Posterior cingulate gyrus (tissue), 11 donors: ENCODE data around the gene ZFYVE21.
A peak's percentile ranks its signal among the peaks of the same experiment; 100 is the strongest.

Source experiments
- DNase-seq, 10 donors: peaks; one replicate each; pipeline versions ENCODE4 v3.0.0 to v3.0.0-alpha.2; 2020 to 2021; ENCODE audit warnings: mixed read lengths in 3 of 10
- intact Hi-C: fragments of 100-400 bp; cut with DNase I; formaldehyde crosslinking; loops from one replicate; pipeline ENCODE4 v1.15.1; 2023

ZFYVE21 gene

DNA sequence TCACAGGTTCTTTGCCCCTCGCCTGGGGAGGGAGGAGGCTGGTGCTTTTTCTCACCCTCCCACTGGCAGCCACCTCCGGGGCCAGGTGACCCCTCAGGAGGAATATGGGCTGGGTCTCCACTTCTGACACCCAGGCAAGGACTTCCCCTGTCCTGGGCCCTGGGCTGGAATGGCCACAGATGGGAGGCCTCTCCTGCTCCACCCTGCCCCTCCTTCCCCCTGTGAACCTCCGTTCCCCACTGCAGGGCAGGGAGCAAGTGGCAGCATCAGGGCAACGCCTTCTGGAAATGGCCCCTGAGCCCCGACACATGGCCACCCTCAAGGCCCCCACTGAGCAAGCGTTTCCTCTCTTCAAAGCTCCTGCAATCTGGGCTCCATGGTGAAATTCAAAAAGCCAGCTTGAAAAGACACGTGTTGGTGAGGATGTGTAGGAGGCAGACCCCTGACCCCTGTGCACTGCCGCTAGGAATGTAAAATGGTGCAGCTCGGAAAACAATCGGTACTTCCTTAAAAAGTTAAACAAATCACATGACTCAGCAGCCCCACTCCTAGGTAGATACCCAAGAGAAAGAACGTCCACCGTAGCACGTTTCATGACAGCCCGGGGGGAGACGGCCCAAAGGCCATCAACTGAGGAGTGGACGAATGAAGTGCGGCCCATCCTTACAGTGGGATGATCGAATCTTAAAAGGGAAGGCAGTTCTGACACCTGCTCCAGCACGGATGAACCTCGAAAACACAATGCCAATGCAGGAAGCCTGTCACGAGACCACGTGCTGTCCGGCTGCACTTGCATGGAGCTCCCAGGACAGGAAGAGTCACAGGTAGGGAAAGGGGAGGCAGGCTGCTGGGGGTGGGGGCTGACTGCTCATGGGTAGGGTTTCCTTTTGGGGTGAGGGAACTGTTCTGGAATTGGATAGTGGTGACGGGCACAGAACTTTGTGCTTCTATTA, 11.9 kb upstream of the ZFYVE21 start:
- peak in 1 of 10 donors; percentile 40 for DNase-seq
- intact Hi-C loops, result no loop called here

DNA sequence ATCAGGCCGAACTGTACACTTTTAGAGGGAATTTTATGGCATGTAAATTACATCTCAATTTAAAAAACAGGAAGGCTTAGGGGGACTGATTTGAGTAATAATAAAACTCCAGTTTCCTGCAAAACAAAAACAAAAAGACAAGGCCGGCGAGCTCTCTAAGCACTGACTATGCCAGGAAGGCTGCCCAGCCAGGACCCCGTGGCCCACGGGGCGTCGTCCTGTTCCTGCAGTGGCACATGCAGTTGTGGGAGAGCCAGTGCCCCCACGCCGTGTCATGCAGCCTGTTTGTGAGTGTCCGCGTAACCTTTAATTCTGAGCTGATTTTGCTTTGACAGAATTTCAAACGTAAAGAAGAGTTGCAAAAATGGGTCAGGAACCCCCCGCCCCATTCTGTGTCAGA, 10.9 kb upstream of the ZFYVE21 start:
- no peak for DNase-seq
- intact Hi-C loops, result no loop called here

DNA sequence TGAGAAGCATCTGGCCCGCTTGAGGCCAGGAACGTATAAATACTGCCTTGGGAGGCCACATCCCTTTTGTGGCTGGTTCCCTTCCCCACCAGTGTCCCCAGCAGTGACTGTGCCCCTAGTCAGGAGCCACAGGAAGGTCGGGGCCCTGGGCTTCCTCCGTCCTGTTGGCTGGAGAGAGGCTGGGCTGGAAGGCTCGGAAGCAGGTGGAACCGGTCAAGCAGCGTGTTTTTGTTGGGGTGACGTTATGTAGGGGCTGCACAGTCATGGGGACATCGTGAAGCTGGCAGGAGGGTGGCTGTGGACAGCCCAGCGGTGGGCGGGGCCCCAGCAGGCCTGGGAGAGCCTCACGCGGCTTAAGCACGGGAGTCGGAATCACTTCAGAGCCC, 10.5 kb upstream of the ZFYVE21 start:
- intact Hi-C loops, result no loop called here
- peak in 1 of 10 donors; percentile 73 for DNase-seq

DNA sequence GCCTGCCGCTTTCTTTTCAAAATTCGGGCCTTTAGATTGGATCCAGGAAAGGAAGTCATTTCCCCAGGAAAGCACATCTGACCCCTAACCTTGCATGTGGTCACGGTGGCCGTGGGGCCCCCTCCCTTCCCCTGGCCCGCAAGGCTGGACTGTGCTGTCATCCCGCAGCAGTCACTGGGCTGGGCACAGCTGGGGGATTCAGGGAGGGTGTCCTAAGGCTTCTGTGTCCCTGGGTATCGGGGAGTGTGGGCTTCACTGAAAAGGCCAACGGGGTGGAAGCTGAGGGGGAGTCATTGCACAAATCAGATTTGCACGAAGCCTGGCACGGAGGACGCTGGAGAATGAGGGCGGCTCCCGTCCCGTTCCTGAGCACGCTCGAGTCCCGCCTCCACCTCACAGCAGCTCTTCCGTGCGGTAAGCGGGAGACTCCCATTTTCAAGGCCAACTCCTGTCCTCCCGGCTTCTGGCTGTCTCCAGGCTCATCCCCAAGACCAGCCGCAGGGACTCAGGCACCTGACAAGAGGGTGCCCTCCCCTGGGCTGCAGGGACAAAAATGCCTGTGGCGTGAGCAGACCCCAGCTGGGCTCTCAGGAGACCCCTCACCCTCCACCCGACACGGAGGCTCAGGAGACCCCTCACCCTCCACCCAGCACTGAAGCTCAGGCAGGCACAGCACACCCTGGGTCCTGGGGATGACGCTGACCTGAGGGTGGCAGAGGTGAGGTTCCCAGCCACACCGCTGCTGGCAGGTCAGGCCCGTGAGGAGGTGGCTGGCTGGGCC, 9.9 kb upstream of the ZFYVE21 start:
- intact Hi-C loops, result no loop called here
- peak in 1 of 10 donors; percentile 71 for DNase-seq

DNA sequence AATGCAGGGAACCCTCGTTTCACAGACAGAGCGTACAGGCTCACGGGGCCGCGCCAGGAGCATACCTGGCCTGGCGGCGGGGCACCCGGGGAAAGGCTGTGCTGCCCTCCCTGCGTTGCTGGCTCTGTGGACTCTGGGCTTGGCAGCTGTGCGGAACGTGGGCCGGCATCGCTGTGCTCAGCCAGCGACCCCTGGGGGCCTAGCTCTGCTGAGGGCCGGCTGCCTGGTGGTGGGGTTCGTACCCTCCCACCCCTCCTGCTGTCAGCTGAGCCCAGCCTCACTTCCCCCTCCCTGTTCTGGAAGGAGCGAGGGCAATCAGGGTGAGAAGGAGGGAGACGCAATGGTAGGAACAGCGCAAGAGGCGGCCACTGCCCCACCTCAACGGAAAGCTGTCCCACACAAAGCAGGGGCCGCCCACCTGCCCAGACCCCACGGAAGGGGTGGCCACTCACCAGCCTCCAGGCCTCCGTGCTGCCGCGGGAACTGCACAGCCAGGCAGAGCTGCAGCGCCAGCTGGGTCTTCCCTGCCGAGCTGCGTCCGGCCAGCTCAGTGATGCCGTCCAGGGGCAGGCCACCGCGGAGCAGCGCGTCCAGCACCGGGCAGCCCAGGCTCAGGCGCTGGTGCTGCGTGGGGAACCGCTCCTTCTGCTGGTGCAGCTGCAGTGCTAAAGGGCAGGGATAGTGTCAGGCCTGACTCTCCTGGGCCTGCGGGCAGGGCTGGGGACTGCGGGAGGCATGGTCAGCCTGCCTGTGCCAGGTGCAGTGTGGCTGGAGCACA, 8.9 kb upstream of the ZFYVE21 start:
- DNase-seq, result no peak
- intact Hi-C loops, result no loop called here

DNA sequence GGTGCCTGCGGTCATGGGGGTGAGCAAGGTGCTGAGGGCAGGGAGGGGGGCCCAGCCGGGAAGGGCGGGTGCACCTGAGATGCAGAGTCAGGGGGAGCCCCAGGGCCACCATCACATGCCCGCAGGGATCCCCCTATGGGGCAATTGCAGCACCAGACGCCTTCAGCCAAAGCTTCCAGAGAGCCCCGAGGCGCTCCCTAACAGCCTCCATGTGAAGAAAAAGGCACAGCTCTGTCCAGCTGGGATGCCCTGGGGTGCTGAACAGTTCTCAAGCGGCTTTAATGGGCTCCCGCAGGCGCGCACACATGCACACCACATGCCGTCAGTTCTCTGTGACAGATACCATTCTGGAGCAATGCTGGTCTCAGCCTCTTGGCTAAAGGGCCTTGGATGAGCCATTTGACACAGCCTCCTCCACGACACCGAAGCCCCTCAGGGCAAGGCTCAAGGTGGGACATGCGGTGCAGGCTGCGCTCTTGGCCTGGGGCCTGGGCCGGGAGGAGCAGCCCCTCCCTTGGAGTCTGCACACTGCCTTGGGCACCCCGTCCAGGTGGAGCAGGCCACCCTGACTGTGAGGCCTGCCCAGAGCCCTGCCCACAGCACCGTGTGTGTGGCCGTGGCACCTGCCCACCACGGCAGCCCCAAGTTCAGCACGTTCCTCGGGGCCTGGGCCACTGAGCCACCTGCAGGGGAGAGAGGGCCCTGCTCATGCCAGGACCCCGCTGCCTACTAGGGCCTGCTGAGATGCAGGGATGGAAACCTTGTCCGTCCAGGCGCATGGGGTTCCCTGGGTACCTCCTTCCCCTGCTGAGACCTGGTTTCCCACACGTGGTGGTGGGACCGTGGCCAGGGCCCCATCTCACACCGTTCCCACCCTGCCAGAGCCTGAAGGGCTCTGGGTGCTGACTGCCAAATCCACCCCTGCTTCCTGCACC, 8.0 kb upstream of the ZFYVE21 start:
- peak in 1 of 10 donors; percentile 67 for DNase-seq
- intact Hi-C loops, result no loop called here

DNA sequence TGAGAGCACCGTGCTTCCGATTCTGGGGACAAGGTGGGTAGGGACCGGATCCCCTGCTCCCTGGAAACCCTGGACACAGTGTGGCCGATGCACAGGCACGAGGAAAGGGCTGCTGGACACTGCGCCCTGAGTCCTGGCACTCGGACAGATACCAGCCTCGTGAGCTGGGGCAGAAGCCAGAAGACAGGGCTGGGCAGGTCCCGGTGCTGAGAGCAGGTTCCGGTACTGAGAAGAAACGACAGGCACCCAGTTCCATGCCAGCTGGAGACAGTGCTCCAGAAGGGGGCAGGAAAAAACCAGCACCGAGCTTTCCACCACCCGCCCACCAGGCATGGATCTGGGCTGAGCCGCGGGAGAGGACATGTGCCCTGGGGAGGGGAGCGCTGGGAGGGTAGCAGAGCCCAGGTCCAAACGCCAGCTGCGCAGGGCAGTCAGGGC, 6.8 kb upstream of the ZFYVE21 start:
- peak in 9 of 10 donors; percentile 53 to 95 (median 71) for DNase-seq
- intact Hi-C loops, result no loop called here

DNA sequence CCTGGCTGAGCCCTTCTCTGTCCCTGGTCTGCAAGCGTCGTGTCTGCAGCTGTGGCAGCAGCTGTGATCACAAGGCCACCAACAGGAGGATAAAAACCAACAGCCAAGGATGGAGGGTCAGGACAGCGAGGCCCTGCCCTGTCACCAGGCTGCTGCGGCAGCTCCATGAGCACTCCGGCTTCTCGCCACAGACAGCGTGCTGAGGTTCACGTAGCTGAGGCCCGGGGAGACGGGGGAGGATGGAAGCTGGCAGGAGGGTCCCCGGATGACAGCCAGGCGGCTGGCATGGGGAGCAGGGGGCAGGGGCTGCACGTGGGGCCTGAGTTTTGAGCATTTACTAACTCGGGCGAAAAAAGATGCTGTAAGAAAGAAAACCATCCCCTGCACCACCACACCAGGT, 5.8 kb upstream of the ZFYVE21 start:
- DNase-seq, result peak in 2 of 10 donors; percentile 71 to 83
- intact Hi-C loops, result loop anchor here (10.0 kb wide), 1 partner anchor 135 kb away; no protein-coding TSS in a partner anchor

DNA sequence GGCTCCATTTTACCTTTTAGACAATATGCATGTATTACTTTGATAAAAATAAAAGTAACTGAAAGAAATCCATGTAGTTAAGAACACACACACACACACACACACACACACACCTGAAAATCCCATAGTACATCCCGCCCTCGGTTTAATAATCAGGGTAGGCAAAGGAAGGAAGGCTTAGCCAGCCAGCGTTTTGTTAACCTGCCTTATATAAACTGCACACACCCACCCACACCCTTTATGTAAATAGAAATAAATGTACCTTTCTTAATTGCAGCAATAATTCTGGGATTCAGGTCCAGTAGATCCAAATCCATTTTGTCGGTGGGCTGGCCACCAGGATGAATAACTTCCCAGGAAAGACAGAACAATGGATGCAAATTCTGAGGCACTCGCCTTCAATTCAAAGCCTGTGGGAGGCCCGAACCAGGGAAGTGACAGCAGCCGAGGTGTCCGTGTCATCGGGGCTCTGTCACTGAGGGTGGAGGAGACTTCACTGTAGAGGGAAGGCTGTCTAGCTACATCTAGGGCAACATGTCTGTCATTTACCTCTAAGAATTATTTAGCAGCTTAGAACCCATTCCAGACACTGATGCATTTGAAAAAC, 4.7 kb upstream of the ZFYVE21 start:
- intact Hi-C loops, result loop anchor here (10.0 kb wide), 1 partner anchor 136 kb away; no protein-coding TSS in a partner anchor
- no peak for DNase-seq

DNA sequence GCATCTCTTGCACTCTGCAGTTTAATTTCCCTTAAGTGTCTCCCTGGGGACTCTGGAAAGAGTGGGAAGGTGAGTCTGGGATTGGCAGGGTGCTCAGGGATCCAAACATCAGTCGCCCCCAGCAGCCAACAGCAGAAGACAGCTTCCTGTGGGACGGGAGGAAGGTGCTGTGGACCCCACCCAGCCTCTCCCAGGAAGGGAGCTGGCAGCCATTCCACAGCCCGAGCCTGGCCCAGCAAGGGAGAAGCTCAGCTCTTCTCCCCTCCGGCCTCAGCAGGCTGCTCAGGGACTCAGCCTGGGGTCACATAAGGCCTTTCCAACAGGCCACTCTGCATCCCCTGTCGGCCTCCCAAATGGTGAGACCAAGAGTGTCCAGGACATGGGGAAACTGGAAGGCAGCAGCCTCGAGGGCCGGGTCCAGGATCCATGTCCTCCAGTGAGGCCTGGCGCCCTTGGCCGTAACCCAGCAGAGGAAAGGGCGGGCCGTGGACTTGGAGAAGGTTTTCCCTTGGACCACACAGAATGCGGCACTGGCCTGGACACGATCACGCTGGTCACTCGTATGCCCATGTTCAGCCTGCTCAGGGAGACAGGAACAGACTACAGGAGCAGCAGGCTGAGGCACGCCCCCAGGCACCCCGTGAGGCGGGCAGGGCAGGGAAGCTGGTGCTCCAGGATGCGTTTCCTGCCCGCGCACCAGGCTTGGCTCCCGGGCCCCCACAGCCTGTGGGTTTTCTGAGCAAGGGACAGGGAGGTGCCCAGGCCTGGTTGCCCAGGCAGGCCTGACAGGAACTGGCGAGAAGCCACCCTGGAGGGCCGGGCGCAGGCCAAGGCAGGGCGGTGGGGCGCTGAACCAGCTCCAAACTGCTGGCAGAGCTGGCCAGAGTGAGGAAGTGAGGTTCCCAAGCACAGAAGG, 3.8 kb upstream of the ZFYVE21 start:
- peak in 5 of 10 donors; percentile 59 to 90 (median 71) for DNase-seq
- intact Hi-C loops, result loop anchor here (10.0 kb wide), 1 partner anchor 137 kb away; no protein-coding TSS in a partner anchor

DNA sequence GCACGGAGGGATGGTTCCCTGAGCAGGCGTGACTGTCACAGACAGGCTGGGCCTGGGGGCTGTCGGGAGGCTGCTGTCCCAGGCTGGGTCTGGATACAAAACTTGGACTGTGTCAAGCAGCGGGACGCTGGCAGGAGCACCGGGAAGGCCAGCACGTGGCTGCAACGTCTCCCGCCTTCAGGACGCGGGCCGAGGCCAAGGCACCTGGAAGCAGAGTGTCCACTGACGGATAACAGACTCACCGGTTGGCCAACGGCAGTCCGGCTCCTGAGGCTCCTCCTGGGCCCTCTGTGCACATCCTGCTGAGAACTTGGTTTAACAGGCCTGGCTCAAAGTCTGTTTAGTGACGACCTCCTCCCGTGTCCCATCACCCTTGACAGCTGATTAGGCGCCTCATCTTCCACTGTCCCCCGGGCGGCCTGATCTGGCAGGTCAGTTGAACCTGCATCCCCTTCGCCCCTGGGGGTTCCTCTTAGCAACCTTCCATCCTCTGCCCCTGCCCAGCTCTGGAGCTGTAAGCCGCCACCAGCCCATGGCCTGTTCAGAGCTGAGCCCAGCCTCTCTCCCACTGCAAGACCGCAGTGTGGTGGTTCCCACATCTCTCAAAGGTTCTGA, 2.9 kb upstream of the ZFYVE21 start:
- peak in 2 of 10 donors; percentile 65 to 74 for DNase-seq
- intact Hi-C loops, result loop anchor here (10.0 kb wide), 1 partner anchor 138 kb away; no protein-coding TSS in a partner anchor

DNA sequence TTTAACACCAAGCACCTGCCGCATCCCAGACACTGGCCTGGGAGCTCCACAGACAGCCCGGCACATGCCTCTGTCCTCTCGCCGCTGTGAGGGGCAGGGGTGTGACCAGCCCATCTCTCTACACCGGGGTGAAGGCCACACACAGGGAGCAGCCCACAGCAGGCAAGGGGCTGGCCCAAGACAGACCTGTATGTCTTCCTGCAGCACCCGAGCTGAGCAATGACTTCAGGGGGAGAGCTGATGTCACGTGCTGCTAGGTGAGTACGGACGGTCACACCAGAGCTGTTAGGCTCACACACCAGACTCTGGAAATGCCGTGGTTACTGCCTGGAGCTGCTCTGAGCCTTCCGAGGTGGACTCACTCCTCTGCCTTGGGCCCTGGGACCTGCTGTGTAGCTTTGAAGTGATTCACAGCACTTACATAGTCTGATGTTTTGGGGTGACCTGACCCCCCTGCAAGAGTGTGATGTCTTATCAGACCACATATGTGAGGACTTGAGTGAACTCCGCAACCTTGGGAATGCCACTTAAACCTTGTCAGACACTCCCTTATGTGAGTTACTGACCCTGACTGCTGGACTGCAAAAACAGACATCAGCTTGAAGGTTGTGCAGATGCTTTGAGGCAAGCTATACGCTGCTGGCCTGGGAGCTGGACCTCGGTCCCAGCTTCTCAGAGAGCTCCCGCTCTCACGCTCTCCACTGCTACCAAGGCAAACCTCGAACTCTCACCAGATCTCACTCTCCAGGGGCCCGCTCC, 2.1 kb upstream of the ZFYVE21 start:
- intact Hi-C loops, result loop anchor here (10.0 kb wide), 1 partner anchor 139 kb away; no protein-coding TSS in a partner anchor
- no peak for DNase-seq

DNA sequence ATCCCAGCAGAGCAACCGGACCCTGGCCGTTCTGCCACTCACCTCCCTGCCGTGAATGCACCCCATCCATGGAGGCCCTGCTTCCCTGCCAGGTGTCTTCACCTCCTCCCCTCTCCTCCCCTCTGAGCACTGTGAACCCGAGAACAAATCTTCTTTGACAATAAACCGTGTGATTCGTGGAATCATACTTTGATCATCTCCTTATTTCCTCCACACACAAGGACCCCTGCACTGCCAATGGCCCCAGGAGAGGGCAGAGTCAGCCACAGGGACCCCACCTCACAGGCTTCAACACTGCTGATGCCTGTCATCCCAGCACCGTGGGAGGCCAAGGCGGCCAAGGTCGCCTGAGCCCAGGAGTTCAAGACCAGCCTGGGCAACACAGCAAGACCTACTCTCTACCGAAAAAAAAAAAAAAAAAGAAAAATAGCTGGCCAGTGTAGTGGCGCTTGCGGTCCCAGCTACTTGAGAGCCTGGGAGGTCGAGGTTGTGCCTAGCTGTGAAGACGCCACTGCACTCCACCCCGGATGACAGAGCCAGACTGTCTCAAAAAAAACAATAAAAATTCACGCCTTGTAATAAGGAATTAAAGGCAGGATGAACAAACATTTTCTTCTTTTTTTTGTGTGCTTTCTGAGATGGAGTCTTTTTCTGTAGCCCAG, 1.4 kb upstream of the ZFYVE21 start:
- DNase-seq, result no peak
- intact Hi-C loops, result loop anchor here (10.0 kb wide), 1 partner anchor 139 kb away; no protein-coding TSS in a partner anchor

DNA sequence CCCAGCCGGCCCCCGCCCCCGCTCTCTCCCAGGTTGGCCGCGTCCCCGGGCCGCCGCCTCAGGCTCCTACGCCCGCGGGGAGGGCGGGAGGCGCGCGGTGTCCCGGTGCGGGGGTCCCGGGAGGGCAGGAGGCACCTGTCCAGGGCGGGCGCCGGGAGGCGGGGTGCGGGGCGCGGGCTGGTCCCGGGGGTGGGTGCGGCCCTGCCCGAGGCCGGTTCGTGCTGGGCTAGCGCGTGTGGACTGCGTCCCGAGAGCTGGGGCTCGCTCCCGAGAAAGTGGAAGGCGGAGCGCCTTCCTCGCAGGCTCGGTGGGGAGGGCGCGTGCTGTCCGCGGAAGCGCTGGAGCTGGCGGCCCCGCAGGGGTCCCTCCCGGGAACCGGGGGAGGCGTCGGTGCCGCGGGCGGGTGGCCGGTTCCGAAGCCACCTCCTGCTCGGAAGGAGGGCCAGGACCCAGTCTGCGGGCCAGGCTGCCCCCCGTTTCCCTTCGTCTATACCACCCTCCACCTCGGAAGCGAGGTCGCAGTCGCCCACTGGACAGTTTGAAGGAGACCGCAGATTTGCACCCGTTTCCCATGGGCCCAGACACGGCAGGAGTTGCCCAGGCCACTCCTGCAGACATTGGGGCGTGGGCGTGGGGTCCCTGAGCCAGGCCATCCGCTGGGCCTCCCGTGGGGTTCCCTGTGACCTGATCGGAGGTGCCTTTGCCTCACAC, 636 bp downstream of the ZFYVE21 start:
- DNase-seq, result peak in 2 of 10 donors; percentile 6 to 38
- intact Hi-C loops, result loop anchor here (10.0 kb wide), 1 partner anchor 141 kb away; no protein-coding TSS in a partner anchor

DNA sequence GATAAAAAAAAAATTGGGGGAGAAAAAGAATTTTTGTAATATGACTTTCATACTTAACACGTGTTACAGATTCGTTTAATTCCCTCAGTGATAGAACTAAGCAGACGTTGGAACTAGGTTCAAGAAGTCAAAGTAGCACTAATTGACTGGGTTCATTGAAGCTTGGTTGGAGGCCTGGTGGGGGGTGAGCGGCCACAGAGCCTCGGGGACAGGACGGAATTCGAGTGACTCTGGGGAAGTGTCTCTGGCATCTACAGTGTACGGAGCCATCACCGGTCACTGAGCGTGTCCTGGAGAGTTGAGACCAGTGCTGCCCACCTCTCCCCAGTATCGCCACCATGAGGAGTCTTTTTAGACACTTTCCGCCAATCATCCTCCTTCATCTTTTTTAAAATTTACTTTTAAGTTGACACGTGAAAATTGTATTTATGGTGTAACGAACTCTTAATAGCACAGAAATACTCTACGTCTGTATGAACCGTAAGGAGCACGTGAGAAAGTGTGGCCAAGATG, 1.3 kb downstream of the ZFYVE21 start:
- DNase-seq, result no peak
- intact Hi-C loops, result loop anchor here (10.0 kb wide), 1 partner anchor 142 kb away; no protein-coding TSS in a partner anchor
